Right atrium auricular region (tissue), 2 donors: ENCODE measurements around the gene B3GNT3. TPM values are rescaled to one million over a fixed set of nuclear protein-coding genes. Genes with fewer than 3 reads are reported as not detected.

Source experiments
- DNase-seq: peaks from one replicate; pipeline ENCODE4 v3.0.0-alpha.2; 2019; ENCODE audit warnings: low spot score
- H3K27ac ChIP-seq, 2 donors: fragments of 200-600 bp; sonication (generic); 1 replicate in 1 of 2; 2 replicates in 1 of 2; pipeline ENCODE4 v1.5.1; 2016 to 2019
- H3K27me3 ChIP-seq, 2 donors: fragments of 200-600 bp; sonication (generic); one replicate each; pipeline versions ENCODE4 v1.5.1 to v1.6.0; 2017 to 2019
- H3K36me3 ChIP-seq: fragments of 200-600 bp; sonication (generic); one replicate; pipeline ENCODE4 v1.5.1; 2016
- H3K4me1 ChIP-seq, 2 donors: fragments of 200-600 bp; sonication (generic); one replicate each; pipeline versions ENCODE4 v1.5.1 to v1.6.0; 2017 to 2019
- H3K4me3 ChIP-seq, 2 donors: fragments of 200-600 bp; sonication (generic); 1 replicate in 1 of 2; 2 replicates in 1 of 2; pipeline ENCODE4 v1.5.1; 2017 to 2019; ENCODE audit warnings: mild to moderate bottlenecking in 1 of 2, moderate library complexity in 1 of 2
- H3K9me3 ChIP-seq, 2 donors: fragments of 200-600 bp; sonication (generic); one replicate each; pipeline ENCODE4 v1.5.1; 2019
- CTCF ChIP-seq, 2 donors: fragments of 200-600 bp; sonication (generic); IDR thresholded peaks; one replicate each; pipeline ENCODE4 v1.5.1; 2019; ENCODE audit warnings: antibody characterized with exemption in 2 of 2
- total RNA-seq, 2 donors: library from RNA; depleted of rRNA; stranded (reverse); fragments of >200 nt; gene quantifications; one replicate each; pipeline ENCODE4 v1.1.0, GENCODE V29; 2016

B3GNT3 gene
- total RNA-seq, 2 donors from 2014 or later: not detected

DNA sequence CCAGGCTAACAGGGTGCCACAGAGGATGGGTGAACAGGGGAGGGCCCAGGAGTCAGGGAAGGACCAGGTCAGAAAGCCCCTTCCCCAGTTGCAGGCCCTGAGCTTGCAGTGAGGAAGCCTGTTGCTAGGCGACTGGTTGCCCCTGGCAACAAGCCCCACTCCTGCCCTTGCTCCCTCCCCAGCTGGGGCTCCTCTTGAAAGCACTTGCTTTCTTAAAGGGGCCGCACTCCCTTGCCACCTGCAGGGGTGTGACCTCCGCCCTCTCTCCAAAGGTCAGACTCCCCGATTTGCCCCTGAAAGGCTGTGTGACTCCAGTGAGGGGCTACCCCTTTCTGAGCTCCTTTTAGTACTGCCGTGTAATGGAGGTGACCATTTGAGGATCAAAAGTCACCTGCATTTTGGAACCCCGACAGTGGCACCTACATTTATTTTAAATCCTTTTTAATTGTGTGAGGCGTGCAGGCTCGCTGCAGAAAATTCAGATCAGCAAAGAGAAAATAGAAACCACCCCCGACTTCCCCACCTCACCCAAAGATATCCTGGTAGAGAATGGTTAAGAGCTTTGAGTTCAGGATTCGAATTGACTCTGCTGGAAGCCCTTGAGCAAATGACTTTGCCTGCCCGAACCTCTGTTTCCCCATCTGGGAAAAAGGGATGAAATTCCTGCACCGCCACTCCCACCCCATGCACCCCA lies 38.8 kb upstream of the B3GNT3 start:
- no peak for TF ChIP-seq CTCF (IDR thresholded peaks at IDR 0.05)
- no peak overlapping the region for H3K27ac ChIP-seq
- H3K4me3 ChIP-seq: no peak overlapping the region
- H3K4me1 ChIP-seq: no peaks in the 10 kb centered on the region
- DNase-seq: no peak
- H3K27me3 ChIP-seq: no peaks in the 10 kb centered on the region
- H3K9me3 ChIP-seq: no peaks in the 10 kb centered on the region
- H3K36me3 ChIP-seq: no peaks in the 10 kb centered on the region

- H3K4me3 ChIP-seq: no peak overlapping the region
- H3K4me1 ChIP-seq: no peaks in the 10 kb centered on the region
- no peaks in the 10 kb centered on the region for H3K27me3 ChIP-seq
- H3K36me3 ChIP-seq: no peaks in the 10 kb centered on the region
- no peak for DNase-seq
- no peak for TF ChIP-seq CTCF (IDR thresholded peaks at IDR 0.05)
- H3K27ac ChIP-seq: no peak overlapping the region
- no peaks in the 10 kb centered on the region for H3K9me3 ChIP-seq
Observed at GRCh38 chr19:17757125-17757524, 37.8 kb upstream of the B3GNT3 start.

DNA sequence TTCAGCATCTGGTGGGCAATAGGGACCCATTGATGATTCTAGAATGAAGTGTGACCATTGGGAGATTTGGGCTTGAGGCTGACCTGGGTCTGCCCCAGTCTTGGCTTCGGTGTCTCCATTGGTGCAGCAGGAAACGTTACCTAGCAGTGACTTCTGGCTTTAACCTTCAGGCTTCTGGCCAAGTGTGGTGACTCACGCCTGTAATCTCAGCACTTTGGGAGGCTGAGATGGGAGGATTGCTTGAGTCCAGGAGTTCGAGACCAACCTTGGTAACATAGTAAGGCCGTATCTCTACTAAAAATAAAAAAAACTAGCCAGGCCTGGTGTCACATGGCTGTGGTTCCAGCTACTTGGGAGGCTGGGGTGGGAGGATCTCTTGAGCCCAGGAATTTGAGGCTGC lies 36.4 kb upstream of the B3GNT3 start:
- Histone ChIP-seq H3K27ac (no peak overlapping the region), H3K9me3 (no peaks in the 10 kb centered on the region), H3K36me3 (no peaks in the 10 kb centered on the region), H3K4me3 (no peak overlapping the region), H3K4me1 (no peaks in the 10 kb centered on the region), H3K27me3 (no peaks in the 10 kb centered on the region)
- no peak for TF ChIP-seq CTCF (IDR thresholded peaks at IDR 0.05)
- DNase-seq: no peak

- Histone ChIP-seq H3K9me3 (no peaks in the 10 kb centered on the region), H3K27ac (no peak overlapping the region), H3K27me3 (no peaks in the 10 kb centered on the region), H3K36me3 (no peaks in the 10 kb centered on the region), H3K4me3 (no peak overlapping the region), H3K4me1 (peaks cover 0 to under 1% of the 10 kb centered on the region in 2 donors)
- no peak for DNase-seq
- no peak for TF ChIP-seq CTCF (IDR thresholded peaks at IDR 0.05)
Observed at GRCh38 chr19:17761148-17761547, 33.8 kb upstream of the B3GNT3 start.

GRCh38 chr19:17762505-17763229 lies 32.3 kb upstream of the B3GNT3 start:
- H3K27me3 ChIP-seq: no peaks in the 10 kb centered on the region
- H3K4me1 ChIP-seq: peaks cover 0 to 10% of the 10 kb centered on the region in 2 donors
- no peak overlapping the region for H3K4me3 ChIP-seq
- no peak for TF ChIP-seq CTCF (IDR thresholded peaks at IDR 0.05)
- no peak overlapping the region for H3K27ac ChIP-seq
- DNase-seq: no peak
- H3K9me3 ChIP-seq: no peaks in the 10 kb centered on the region
- no peaks in the 10 kb centered on the region for H3K36me3 ChIP-seq
